ENCODE data around the gene TSTD1. TPM values are rescaled to one million over a fixed set of nuclear protein-coding genes. Genes with fewer than 3 reads are reported as not detected.

Gene TSTD1
- total RNA-seq, 1 experiment from 2014 or later: 116 TPM

GRCh38 chr1:161069241-161069640 lies 30.5 kb upstream of the TSTD1 start:
- no TSS peak for BruUV-seq (replicated peaks)
- Histone ChIP-seq H3K27me3 (ENCODE audit: insufficient read depth, low read length) (no peaks in the 10 kb centered on the region), H3K4me1 (ENCODE audit: control insufficient read depth in 1 of 2, insufficient read depth in 2 of 2, low read length in 2 of 2) (peaks cover 0 to 29% of the 10 kb centered on the region in 2 experiments; a peak in 2 of 4 replicates), H3K4me3 (replicated peaks in 1 of 2; ENCODE audit: low read depth in 1 of 2, low read length in 2 of 2) (no peak overlapping the region), H3K9me2 (ENCODE audit: insufficient read depth) (no peaks in the 10 kb centered on the region), H3K9me3 (ENCODE audit: control insufficient read depth in 1 of 2, insufficient read depth in 1 of 2, low read depth in 1 of 2, low read length in 2 of 2) (no peaks in the 10 kb centered on the region), H2AFZ (ENCODE audit: low read depth, low read length, poor library complexity, severe bottlenecking) (no peak overlapping the region), H3K36me3 (ENCODE audit: control insufficient read depth in 1 of 2, insufficient read depth in 2 of 2, low read length in 2 of 2) (no peaks in the 10 kb centered on the region), H3K9ac (ENCODE audit: low read length) (no peak overlapping the region), H3K79me2 (ENCODE audit: insufficient read depth, low read length) (no peaks in the 10 kb centered on the region), H4K20me1 (ENCODE audit: insufficient read depth) (no peaks in the 10 kb centered on the region), H3K4me2 (ENCODE audit: low read length) (no peak overlapping the region), H3K27ac (ENCODE audit: low read depth, low read length) (no peak overlapping the region)
- DNase-seq (ENCODE audit: low read depth, low spot score): no peak
- RAD21 ChIA-PET (ENCODE audit: low non-redundant PET in 1 of 2, low total read pairs in 2 of 2, uncharacterized antibody in 2 of 2, unreplicated experiment in 2 of 2): no interaction called here
- intact Hi-C loops (cut with micrococcal nuclease): no loop called here
- TF ChIP-seq YY1 (IDR thresholded peaks at IDR 0.05; ENCODE audit: extremely low read depth, insufficient replicate concordance, low read depth, low read length): no peak
- no peak for TF ChIP-seq ATF3 (IDR thresholded peaks at IDR 0.05)
- no peak for TF ChIP-seq SIN3A (IDR thresholded peaks at IDR 0.05; ENCODE audit: low read depth)
- no peak for TF ChIP-seq ZBTB33 (IDR thresholded peaks at IDR 0.05; ENCODE audit: extremely low read depth, insufficient replicate concordance, low read length)
- TF ChIP-seq ZNF274 (IDR thresholded peaks at IDR 0.05; ENCODE audit: low read depth, low read length): no peak
- no peak for TF ChIP-seq RAD21 (IDR thresholded peaks at IDR 0.05; ENCODE audit: low read depth)
- no peak for TF ChIP-seq POLR2AphosphoS5 (IDR thresholded peaks at IDR 0.05; ENCODE audit: low read depth, low read length)
- TF ChIP-seq JUND (IDR thresholded peaks at IDR 0.05): no peak
- POLR2A ChIA-PET: no interaction called here
- CTCF ChIA-PET: no interaction called here
- no peak for ATAC-seq
